OCI-LY3 (cell line): Measurements from ENCODE around the gene BRME1.

Experiments used
- H2AFZ ChIP-seq: fragments of 200-600, 300-600 bp; shearing (Covaris generic); 2 replicates; pipeline ENCODE4 v1.6.0; 2014; ENCODE audit warnings: antibody characterized with exemption, low read depth, low read length
- H3K27ac ChIP-seq: fragments of 200-600, 300-600 bp; sonication (generic); 2 replicates; pipeline ENCODE4 v1.5.1; 2014; ENCODE audit warnings: mild to moderate bottlenecking, low read length, moderate library complexity, mixed read lengths
- H3K27me3 ChIP-seq: fragments of 200-600, 300-600 bp; sonication (generic); 2 replicates; pipeline ENCODE4 v1.6.1; 2014; ENCODE audit warnings: low read depth, low read length, mixed read lengths
- H3K36me3 ChIP-seq: fragments of 200-600, 300-600 bp; sonication (generic); replicated peaks from 2 replicates; pipeline ENCODE3; 2014; ENCODE audit warnings: low read depth, low read length, mixed read lengths
- H3K4me1 ChIP-seq: fragments of 300-600, 200-600 bp; sonication (generic); 2 replicates; pipeline ENCODE4 v1.6.1; 2014; ENCODE audit warnings: low read length, mixed read lengths
- H3K4me2 ChIP-seq: fragments of 200-600, 300-600 bp; sonication (generic); 2 replicates; pipeline ENCODE4 v1.6.1; 2014; ENCODE audit warnings: low read length, mixed read lengths
- H3K4me3 ChIP-seq: fragments of 300-600, 200-600 bp; sonication (generic); 2 replicates; pipeline ENCODE4 v1.5.1; 2014; ENCODE audit warnings: antibody characterized with exemption, mild to moderate bottlenecking, low read length, moderate library complexity
- H3K79me2 ChIP-seq: fragments of 300-600, 200-600 bp; shearing (Covaris generic); 2 replicates; pipeline ENCODE4 v1.6.1; 2014; ENCODE audit warnings: mild to moderate bottlenecking, low read length, mixed read lengths
- H3K9ac ChIP-seq: fragments of 300-600, 200-600 bp; shearing (Covaris generic); 2 replicates; pipeline ENCODE4 v1.6.0; 2014; ENCODE audit warnings: mild to moderate bottlenecking, low read length, moderate library complexity
- H3K9me3 ChIP-seq: fragments of 200-600, 300-600 bp; shearing (Covaris generic); 2 replicates; pipeline ENCODE4 v1.6.1; 2014; ENCODE audit warnings: low read length, mixed read lengths; ENCODE audit not compliant: insufficient read depth
- H4K20me1 ChIP-seq: fragments of 200-600, 300-600 bp; sonication (generic); 2 replicates; pipeline ENCODE4 v1.6.1; 2016; ENCODE audit warnings: low read length, mixed read lengths; ENCODE audit not compliant: insufficient read depth
- CTCF ChIP-seq: fragments of 200-600, 300-600 bp; sonication (generic); IDR thresholded peaks from 2 replicates; pipeline ENCODE4 v1.5.1; 2014; ENCODE audit warnings: antibody characterized with exemption, low read length, low read depth
- EZH2phosphoT487 ChIP-seq: fragments of 200-600 bp; shearing (Covaris generic); IDR thresholded peaks from 2 replicates; pipeline ENCODE4 v1.6.1; 2018; ENCODE audit warnings: antibody characterized with exemption, mixed run types, low read depth

BRME1 gene

GRCh38 chr19:13890136-13890535 is 15.8 kb downstream of the BRME1 start:
- Histone ChIP-seq H4K20me1 (no peaks in the 10 kb centered on the region), H3K79me2 (no peaks in the 10 kb centered on the region), H3K9me3 (no peaks in the 10 kb centered on the region), H3K27ac (no peak overlapping the region), H3K9ac (no peak overlapping the region), H2AFZ (no peak overlapping the region), H3K4me2 (no peak overlapping the region), H3K36me3 (no peaks in the 10 kb centered on the region), H3K27me3 (no peaks in the 10 kb centered on the region; the same call in 1 of the 2 replicates), H3K4me3 (no peak overlapping the region), H3K4me1 (peaks cover 1% of the 10 kb centered on the region; the same call in 1 of the 2 replicates)
- no peak for TF ChIP-seq EZH2phosphoT487
- no peak for TF ChIP-seq CTCF

GRCh38 chr19:13888281-13888680 is 17.6 kb downstream of the BRME1 start:
- Histone ChIP-seq H3K36me3 (no peaks in the 10 kb centered on the region), H3K27ac (no peak overlapping the region), H3K9me3 (no peaks in the 10 kb centered on the region), H4K20me1 (no peaks in the 10 kb centered on the region), H3K4me2 (no peak overlapping the region), H2AFZ (no peak overlapping the region), H3K9ac (no peak overlapping the region), H3K4me3 (no peak overlapping the region), H3K79me2 (no peaks in the 10 kb centered on the region), H3K4me1 (peaks cover 6% of the 10 kb centered on the region; the same call in 1 of the 2 replicates), H3K27me3 (no peaks in the 10 kb centered on the region; the same call in 1 of the 2 replicates)
- TF ChIP-seq EZH2phosphoT487 (no peak), CTCF (no peak)

- Histone ChIP-seq H3K27ac (no peak overlapping the region), H3K9ac (no peak overlapping the region), H3K9me3 (no peaks in the 10 kb centered on the region), H3K27me3 (no peaks in the 10 kb centered on the region; the same call in 1 of the 2 replicates), H3K36me3 (no peaks in the 10 kb centered on the region), H2AFZ (no peak overlapping the region), H3K4me2 (no peak overlapping the region), H4K20me1 (no peaks in the 10 kb centered on the region), H3K4me1 (peaks cover 9% of the 10 kb centered on the region), H3K4me3 (no peak overlapping the region), H3K79me2 (no peaks in the 10 kb centered on the region)
- no peak for TF ChIP-seq CTCF
- TF ChIP-seq EZH2phosphoT487: no peak
Measured at GRCh38 chr19:13887517-13887916, 18.4 kb downstream of the BRME1 start.

GRCh38 chr19:13887018-13887436 is 18.9 kb downstream of the BRME1 start:
- H3K4me3 ChIP-seq: no peak overlapping the region
- H3K79me2 ChIP-seq: no peaks in the 10 kb centered on the region
- no peak overlapping the region for H3K4me2 ChIP-seq
- no peaks in the 10 kb centered on the region for H3K9me3 ChIP-seq
- peaks cover 14% of the 10 kb centered on the region for H3K4me1 ChIP-seq
- H4K20me1 ChIP-seq: no peaks in the 10 kb centered on the region
- TF ChIP-seq EZH2phosphoT487 (no peak), CTCF (no peak)
- H3K36me3 ChIP-seq: no peaks in the 10 kb centered on the region
- no peak overlapping the region for H3K9ac ChIP-seq
- H3K27ac ChIP-seq: no peak overlapping the region
- H2AFZ ChIP-seq: no peak overlapping the region
- no peaks in the 10 kb centered on the region; the same call in 1 of the 2 replicates for H3K27me3 ChIP-seq
